ENCODE results near the gene CRHBP. TPM values are rescaled to one million over a fixed set of nuclear protein-coding genes. Genes with fewer than 3 reads are reported as not detected.
"Not testable (repeated sequence)": the region's sequence is repeated elsewhere in the genome, so short reads cannot be mapped to it uniquely, and the experiment has no call there.

The CRHBP gene
- under 1 TPM; 0.62 to 0.83 TPM for total RNA-seq
- long read RNA-seq, donor 1 = 0 reads
- long read RNA-seq, donor 2, partial matches to known transcripts = 1 of 3 reads
- long read RNA-seq, donor 2, other reads (novel, unspliced or antisense) = 0 of 3 reads

- intact Hi-C loops (cut with DNase I) = no loop called here
- DNase-seq (ENCODE audit: low spot score) = no peak
Measured at GRCh38 chr5:76952795-76953536, at the start of gene CRHBP. TSS of gene CRHBP (plus strand) at chr5:76953045. CDS start at chr5:76953135, 90 bp downstream.

- no peak for DNase-seq (ENCODE audit: low spot score)
- intact Hi-C loops (cut with DNase I) = no loop called here
Measured at GRCh38 chr5:76908166-76908565, 44.7 kb upstream of the CRHBP start.

- intact Hi-C loops (cut with DNase I); DNase-seq (ENCODE audit: low spot score): not testable (repeated sequence)
Measured at GRCh38 chr5:76910344-76910933, 42.4 kb upstream of the CRHBP start.

GRCh38 chr5:76914671-76915070 is 38.2 kb upstream of the CRHBP start:
- intact Hi-C loops (cut with DNase I); DNase-seq (ENCODE audit: low spot score): not testable (repeated sequence)

GRCh38 chr5:76918539-76918938 is 34.3 kb upstream of the CRHBP start:
- intact Hi-C loops (cut with DNase I) = no loop called here
- DNase-seq (ENCODE audit: low spot score) = no peak

- no peak for DNase-seq (ENCODE audit: low spot score)
- intact Hi-C loops (cut with DNase I) = no loop called here
Measured at GRCh38 chr5:76920491-76920890, 32.4 kb upstream of the CRHBP start.

GRCh38 chr5:76926329-76927105 is 26.3 kb upstream of the CRHBP start:
- DNase-seq (ENCODE audit: low spot score) = no peak
- intact Hi-C loops (cut with DNase I) = no loop called here

GRCh38 chr5:76927961-76928360 is 24.9 kb upstream of the CRHBP start:
- intact Hi-C loops (cut with DNase I) = no loop called here
- no peak for DNase-seq (ENCODE audit: low spot score)

- intact Hi-C loops (cut with DNase I) = no loop called here
- no peak for DNase-seq (ENCODE audit: low spot score)
Measured at GRCh38 chr5:76930083-76930482, 22.8 kb upstream of the CRHBP start.

- intact Hi-C loops (cut with DNase I) = no loop called here
- no peak for DNase-seq (ENCODE audit: low spot score)
Measured at GRCh38 chr5:76938177-76938576, 14.7 kb upstream of the CRHBP start.

GRCh38 chr5:76941000-76941399 is 11.8 kb upstream of the CRHBP start:
- DNase-seq (ENCODE audit: low spot score) = no peak
- intact Hi-C loops (cut with DNase I) = no loop called here

GRCh38 chr5:76941442-76941841 is 11.4 kb upstream of the CRHBP start:
- no peak for DNase-seq (ENCODE audit: low spot score)
- intact Hi-C loops (cut with DNase I) = no loop called here

- no peak for DNase-seq (ENCODE audit: low spot score)
- intact Hi-C loops (cut with DNase I) = no loop called here
Measured at GRCh38 chr5:76942581-76942980, 10.3 kb upstream of the CRHBP start.

- no peak for DNase-seq (ENCODE audit: low spot score)
- intact Hi-C loops (cut with DNase I) = no loop called here
Measured at GRCh38 chr5:76943006-76943405, 9.8 kb upstream of the CRHBP start.

GRCh38 chr5:76944638-76945037 is 8.2 kb upstream of the CRHBP start:
- intact Hi-C loops (cut with DNase I) = no loop called here
- DNase-seq (ENCODE audit: low spot score) = no peak

GRCh38 chr5:76945238-76945637 is 7.6 kb upstream of the CRHBP start:
- DNase-seq (ENCODE audit: low spot score); intact Hi-C loops (cut with DNase I): not testable (repeated sequence)

- intact Hi-C loops (cut with DNase I) = no loop called here
- DNase-seq (ENCODE audit: low spot score) = no peak
Measured at GRCh38 chr5:76946090-76946489, 6.8 kb upstream of the CRHBP start.

- intact Hi-C loops (cut with DNase I) = no loop called here
- no peak for DNase-seq (ENCODE audit: low spot score)
Measured at GRCh38 chr5:76947082-76947503, 5.8 kb upstream of the CRHBP start.

GRCh38 chr5:76953551-76954382 is 922 bp downstream of the CRHBP start:
- intact Hi-C loops (cut with DNase I) = no loop called here
- DNase-seq (ENCODE audit: low spot score) = peak; percentile 82

Measured in posterior vena cava (tissue), 2 donors.